Endometrium (tissue), 2 donors: Measurements from ENCODE around the gene GBA2.

ENCODE experiments used
- FAIRE-seq: peaks from 2 replicates; lab custom pipeline; 2012; peaks lifted over from hg19 to GRCh38; lab: Jason Lieb, UNC
- donor health status: control.
- donor health status: control.

The GBA2 gene

DNA sequence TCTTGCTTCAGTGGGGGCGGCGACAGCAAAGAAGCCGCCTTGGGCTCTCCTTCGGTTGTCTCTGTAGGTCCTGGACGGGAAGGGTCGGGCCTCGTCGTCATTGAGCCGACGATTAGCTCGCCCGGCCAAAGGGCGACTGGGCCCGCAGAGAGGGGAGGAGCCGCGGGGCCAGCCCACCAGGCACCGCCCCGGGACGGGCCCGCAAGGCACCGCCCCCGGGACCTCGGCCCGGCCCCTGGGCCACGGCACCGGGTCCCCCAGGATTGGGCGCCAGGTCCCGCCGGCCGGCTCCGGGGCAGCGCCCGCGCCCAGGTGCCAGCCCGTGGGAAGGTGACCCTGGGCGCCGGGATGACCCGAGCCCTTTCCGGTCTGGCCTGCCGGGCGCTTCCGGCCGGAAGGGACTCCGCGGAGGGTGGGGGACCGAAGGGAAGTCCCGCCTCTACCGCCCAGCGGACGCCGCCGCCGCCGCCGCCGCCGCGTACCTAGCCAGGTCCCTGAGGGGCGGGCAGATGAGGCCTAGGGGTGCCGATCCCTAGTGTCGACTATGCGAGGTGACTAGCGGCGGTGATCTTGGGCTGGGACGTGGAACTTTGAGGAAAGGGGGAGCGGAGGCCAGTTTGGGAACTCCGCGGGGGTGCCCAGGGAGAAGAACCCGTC lies at the start of gene GBA2, which contains the start of gene RGP1:
Gene GBA2, minus strand, starts transcription at position 371 of the 657 bp plus-strand sequence. CDS start 524 bp downstream, outside the sequence.
Gene RGP1, plus strand, starts transcription at position 430 of the 657 bp plus-strand sequence. CDS start 469 bp downstream, outside the sequence.
- FAIRE-seq, result no peak

DNA sequence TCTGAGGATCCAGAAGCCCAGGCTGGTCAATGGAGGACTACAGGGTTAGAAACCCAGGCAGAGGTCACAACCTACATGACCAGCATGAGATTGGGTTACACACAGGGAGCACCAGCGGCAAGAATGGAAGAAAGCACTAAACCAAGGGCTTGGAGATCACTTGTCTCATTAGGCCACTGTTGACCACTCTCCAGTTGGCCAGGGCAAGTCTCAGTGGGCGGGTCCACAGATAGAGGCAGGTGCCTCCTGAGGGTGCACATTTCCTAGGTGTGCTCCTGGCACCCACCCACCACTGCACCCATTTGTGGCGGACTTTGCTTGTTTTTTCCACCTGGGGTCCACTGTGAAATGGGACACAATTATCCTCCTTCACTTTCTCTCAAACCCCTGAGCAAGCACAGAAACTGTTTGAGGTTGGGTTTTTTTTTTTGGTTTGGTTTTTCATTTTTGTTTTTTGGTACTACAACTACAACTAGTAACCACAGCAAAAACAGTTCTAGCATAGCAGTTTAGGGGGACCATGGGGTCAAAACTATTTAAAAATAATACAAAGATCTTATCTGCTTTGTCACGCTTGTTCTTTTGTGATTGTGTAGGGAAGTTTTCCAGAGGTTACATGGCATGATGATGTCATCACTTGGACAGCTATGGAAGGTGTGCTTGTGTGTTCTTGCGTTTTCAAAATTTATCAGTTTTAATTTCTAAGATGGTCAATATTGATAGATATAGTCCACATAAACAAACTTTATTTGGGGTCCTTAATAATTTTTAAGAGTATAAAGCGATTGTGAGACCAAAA lies 48.5 kb upstream of the GBA2 start:
- FAIRE-seq, result no peak

DNA sequence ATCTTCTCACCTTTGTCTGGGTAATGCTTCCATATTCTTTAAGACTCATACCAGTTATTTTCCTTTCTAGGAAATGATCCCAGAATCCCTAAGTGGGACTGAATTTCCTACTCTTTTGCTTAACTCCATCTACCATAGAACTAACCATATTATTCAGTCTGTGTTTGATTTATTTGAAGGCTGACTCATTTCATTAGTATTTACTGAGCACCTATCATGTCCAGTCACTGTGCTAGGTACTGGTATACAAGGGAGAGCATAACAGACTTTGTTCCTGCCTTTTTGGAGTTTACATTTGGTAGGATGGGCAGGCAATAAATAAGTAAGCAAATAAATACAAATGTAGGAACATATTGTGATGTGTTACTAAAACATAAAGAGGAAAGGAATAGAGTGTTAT lies 46.7 kb upstream of the GBA2 start:
- FAIRE-seq, result no peak

DNA sequence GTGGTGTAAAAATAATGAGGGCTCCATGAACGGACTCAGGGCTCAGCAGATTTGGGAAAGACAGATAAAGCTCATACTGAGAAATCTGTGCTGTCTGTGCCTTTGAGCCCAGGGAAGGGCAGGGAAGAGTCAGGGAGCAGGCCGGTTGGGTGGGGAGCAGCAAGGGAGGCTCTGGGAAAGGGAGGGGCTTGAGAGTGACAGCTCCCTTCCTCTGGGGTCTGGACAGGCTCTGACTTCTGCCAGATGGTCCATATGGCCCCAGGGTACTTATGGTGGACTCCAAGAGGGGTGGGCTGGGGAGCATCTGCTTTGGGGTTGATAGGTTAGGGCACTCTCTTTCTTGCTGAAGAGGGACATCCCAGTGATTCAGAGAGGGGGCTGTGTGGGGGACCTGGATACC lies 44.4 kb upstream of the GBA2 start:
- FAIRE-seq, result no peak

DNA sequence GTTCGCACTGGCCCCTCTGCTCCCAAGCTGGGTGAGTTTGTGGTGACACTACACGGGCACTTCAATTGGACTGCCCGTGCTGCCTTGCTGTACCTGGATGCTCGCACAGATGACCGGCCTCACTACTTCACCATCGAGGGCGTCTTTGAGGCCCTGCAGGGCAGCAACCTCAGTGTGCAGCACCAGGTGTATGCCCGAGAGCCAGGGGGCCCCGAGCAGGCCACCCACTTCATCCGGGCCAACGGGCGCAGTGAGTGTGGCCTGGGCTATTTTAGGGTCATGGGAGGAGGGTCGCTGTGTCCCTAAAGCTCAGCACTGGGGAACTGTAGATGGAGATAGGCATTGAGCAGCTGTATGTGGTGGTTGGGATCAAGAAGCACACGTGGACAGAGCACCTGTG lies 43.8 kb upstream of the GBA2 start:
- FAIRE-seq, result no peak

DNA sequence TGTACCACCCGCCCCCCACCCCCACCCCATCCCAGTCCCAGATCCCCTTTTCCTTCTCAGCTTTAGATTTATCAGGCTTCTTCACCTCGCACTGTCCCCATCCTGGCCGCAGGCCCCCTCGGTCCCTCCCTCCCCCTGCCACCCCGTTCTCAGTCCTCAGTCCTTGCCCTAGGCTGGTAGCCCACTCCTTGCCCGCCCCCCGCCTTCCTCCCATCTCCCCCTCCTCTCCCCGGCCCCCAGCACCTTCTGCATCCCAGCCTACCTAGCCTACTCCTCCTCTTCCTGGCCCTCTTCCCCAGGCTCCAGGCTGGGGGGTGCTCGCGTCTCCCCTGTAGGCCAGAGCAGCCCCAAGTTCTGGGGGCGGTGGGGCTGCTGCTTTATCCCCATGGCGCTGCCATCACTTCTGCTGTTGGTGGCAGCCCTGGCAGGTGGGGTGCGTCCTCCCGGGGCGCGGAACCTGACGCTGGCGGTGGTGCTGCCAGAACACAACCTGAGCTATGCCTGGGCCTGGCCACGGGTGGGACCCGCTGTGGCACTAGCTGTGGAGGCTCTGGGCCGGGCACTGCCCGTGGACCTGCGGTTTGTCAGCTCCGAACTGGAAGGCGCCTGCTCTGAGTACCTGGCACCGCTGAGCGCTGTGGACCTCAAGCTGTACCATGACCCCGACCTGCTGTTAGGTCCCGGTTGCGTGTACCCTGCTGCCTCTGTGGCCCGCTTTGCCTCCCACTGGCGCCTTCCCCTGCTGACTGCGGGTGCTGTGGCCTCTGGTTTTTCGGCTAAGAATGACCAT lies 43.2 kb upstream of the GBA2 start:
- FAIRE-seq, result no peak

DNA sequence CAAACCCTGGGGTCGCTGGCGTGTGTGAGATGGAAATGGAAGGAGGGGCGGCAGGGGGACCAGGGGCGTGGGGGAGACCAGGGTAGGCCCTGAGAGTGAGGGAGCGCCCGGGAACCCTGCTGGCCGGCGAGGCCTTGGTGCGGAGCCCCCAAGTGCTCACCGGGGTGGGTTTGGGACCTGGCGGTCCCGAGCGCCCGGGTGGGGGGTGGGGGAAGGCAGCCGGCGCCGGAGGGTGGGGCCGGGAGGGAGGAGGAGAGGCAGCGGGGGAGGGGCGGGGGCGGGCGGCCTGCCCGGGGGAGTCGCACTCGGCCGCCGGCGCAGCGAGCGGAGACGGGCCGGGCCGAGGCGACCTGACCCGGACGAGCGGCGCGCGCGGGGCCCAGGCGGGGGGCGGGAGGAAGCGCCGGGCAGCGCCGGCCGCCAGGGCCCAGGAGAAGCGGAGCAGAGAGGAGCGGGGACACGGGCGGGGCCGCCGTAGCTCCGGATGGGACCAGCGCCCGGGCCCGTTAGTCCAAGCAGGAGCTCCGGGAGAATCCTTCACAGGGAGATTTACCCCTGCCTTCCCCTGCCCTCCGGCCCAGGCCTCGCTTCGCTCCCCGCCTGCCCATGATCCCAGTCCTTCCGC lies 42.4 kb upstream of the GBA2 start, which contains the start of gene NPR2:
Gene NPR2, plus strand, starts transcription at position 295 of the 625 bp plus-strand sequence. CDS start 818 bp downstream, outside the sequence.
- FAIRE-seq, result no peak

DNA sequence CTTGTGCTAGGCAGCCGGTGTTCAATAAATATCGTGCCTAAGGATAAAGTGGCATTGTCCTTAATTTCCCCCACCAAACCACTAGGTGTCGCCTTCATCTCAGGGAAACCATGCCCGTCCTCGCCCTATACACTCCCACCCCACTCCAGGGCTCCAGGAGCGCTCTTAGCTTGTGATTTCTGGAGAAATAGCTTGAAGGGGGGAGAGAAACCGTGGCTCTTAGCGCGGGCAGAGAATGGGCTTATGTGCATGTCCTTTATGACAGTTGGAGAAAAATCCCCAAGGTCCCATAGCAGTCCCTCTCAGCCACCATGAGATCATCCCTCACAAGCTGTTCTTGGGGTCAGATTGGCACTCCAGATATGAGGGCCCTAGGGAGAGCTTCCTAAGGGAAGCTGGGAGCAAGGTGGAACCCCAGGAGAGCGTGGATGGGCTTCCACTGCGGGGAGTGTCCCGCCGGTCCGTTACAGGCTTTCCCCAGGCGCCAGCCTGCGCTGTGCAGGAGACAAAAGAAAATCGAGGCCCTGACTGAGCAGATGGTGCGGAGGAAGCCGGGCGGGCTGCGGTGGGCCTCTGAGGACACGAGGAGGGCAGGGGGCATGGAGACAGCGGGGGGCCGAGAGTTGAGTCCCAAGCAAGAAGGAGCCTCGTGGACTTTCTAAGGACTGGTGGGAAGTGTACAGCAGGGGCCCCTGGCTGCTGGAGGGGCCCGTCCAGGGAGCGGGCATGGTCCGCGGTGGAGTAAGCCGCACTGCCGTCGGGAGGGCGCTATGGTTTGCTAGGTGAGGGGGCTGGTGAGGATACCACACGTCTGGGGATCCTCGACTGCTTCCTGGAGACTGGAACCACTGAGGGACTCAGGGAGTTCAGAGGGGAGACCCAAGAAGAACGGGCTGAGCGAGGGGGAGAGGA lies 41.6 kb upstream of the GBA2 start:
- FAIRE-seq, result peak; percentile 70

DNA sequence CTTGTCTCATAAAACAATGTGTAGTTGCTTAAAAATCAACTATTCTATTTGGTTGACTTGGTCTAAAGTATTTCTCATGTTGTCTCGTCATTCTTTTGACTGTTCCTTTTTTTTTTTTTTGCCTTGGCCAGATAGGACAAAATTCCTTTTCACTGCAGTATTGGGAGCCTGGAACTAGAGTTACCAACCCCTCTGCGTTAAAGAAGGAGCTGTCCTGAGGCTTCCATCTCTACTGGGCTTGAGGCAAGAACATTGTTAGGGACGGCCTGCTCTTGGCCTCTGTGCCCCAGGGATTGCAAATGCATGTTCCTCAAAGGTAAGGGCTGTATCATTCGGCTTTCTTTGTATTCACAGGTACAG lies 41.0 kb upstream of the GBA2 start:
- FAIRE-seq, result no peak

DNA sequence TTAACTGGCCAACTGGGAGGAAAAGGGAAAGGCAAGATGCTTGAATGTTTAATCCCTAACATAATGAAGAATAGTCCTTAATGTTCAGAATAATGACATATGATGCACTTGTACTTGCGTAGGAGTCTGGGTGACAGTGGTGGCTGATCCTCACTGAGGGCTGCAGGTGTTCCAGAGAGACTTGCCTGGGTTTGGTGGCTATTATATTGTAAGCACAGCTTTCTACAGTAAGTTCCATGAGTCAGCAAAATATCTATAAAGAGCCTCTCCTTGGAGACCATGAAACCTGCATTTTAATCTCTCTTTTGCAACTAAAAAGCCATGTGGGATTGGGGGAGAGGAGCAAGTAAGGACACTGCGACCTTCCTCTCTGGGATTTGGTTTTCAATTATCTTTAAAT lies 40.5 kb upstream of the GBA2 start:
- FAIRE-seq, result no peak

DNA sequence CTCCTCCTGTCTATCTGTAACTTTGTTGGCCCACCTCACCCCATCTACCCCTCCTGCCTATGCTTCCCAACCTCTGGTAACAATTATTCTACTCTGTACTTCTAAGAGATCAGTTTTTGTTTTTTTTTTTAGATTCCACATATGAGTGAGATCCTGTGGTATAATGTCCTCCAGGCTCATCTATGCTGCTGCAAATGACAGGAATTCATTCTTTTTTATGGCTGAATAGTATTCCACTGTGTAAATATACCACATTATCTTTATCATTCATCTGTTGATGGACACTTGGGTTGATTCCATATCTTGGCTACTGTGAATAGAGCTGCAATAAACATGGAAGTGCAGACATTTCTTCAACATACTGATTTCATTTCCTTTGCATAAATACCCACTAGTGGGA lies 34.4 kb upstream of the GBA2 start:
- FAIRE-seq, result no peak

DNA sequence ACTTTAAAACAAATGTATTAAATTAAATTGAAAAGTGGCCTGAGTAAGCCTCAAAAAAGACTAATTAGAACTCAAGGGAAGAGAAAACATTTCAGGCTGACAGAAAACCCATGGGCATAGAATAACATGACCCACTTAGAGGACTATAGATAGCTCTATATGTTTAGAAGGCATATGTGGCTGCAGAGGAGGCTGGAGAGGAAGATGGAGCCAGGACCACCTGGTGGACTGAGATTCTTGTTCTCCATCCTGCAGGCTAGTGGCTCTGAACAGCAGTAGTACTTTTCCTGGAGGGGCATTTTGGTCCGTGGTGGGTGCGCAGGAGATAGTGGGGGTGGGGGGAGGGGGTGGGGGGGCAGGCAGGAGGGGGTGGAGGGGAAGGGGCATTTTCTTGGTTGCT lies 32.0 kb upstream of the GBA2 start:
- FAIRE-seq, result no peak

DNA sequence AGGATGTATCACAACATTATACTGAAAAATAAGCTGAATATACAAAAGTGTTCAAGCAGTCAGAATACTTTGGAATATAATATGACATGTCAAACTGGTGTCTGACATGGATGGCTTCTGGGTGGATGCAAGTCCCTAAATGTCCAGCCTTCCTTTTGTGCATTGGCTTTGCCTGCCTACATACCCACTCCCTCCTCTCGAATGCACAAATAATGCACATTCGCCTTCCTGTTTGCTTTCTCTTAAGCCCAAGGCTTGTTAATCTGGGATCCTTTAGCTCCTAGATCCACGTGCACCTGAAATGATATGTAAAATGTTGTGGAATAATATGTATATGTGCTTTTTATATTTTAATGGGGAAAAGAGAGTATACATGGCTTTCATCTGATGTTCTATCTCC lies 29.5 kb upstream of the GBA2 start:
- no peak for FAIRE-seq

DNA sequence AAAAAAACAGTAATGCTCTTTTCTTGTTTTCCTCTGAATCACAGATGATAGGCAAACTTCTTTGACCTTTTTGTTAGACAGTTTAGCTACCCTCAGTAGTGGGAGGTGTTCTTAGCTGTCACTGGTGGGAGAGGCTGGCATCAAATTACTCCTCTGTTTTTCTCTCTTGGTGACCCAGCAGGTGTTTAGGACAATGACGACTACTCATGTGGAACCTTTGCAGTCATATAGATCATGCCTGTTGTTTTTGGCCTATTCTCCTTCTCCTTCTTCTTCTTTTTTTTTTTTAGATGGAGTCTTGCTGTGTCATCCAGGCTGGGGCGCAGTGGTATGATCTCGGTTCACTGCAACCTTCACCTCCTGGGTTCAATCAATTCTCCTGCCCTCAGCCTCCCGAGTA lies 27.0 kb upstream of the GBA2 start:
- no peak for FAIRE-seq

DNA sequence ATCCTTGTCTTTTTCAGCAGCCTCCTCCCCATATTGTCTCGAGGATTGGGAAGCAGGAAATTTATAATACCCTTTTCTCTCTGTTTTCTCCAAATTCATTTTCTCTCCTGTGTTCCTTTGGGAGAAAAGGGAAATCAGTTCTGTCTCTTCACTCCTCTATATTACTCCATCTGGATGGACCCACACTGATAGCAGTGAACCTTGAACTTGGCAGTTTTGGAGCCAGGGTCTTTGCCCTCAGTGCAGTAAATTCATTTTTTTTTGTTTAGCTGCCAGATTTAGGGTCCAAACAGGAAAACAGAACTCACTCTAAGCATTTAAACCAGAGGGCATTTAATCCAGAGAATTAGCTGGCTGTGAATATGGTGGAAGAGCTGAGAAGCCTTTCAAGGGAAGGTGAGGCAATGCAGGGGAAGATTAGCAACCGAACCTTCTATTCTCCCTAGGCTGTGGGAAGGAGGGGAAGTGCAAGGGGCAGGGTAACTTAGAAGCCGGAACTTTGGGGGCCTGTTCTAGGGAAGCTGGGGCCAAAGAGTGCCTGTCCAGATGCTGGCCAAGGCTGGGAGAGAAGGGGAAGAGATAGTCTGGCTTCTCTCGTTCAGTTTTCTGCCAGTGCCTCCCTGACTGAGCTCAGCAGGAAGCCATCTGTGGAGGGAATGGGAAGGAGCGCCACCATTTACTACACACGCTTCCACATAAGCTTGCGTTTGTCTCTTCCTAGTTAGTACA lies 26.0 kb upstream of the GBA2 start:
- FAIRE-seq, result no peak

DNA sequence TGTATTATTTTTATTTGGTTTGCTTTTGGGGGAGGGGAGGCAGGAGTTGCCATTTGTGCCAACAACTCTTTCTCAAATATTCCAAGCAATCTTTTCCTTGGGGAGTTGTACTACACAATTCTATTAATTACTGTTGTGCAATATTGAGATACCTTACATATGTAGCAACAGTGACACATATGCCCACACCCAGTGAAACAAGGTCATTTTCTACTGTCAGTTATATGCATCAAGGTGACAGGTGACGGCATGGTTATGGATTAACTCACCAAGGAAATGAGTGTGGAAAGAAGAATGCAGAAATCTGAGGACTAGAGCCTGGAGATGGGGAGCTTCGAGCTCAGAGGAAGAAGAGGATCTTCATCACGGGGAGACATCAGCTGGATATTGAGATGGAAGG lies 22.9 kb upstream of the GBA2 start:
- no peak for FAIRE-seq

DNA sequence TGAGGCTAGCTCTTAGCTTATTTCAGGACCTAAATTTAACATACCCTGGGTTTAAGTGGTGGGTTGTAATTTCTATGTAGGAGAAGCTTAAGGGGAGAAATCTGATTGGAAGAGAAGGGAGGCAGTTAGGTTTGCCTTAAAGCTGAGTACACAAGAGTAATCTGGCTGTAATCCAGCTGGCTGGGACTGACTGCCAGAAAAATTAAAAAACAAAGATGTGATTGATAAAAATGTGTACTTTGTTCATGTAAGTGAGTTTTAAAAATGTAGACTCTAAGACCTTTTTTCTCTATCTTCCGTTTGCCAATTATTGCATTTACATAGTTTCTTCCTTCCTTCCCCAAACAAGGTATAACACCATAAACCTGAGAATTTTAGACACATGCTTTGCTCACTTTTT lies 22.5 kb upstream of the GBA2 start:
- no peak for FAIRE-seq

DNA sequence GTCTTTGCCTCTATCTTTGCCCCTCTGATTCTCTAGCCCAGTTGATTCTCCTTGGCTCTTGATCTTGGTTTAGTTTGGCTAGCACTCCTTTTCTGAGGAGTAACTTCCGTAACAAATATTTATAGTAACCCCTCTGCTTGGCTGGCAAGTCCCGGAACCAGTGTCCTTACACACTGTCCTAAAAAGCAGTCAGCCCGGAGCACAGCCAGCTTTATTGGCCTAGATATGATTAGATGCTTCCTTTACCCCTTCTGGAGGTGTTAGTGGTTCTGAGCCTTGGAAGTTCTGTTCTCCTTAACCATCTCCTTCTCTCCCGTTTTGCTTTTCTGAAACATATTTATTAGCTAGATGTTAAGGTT lies 22.0 kb upstream of the GBA2 start:
- FAIRE-seq, result no peak

DNA sequence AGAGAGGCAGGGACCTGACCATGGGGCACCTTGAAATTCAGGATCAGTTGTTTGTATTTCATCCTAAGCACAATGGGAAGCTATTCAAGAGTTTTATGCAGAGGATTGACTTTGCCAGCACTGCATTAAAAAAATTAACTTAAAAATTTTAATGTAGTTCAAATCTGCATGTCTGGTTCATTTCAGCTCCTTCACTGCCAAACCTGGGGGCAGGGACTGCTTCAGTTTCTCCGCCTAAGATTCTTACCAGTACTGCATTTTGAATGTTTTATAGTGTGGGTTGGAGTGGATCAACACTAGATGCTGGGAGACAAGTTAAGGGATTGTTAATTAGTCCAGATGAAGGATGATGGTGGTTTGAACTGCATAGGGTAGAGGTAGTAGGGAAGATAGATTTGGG lies 20.7 kb upstream of the GBA2 start:
- no peak for FAIRE-seq

DNA sequence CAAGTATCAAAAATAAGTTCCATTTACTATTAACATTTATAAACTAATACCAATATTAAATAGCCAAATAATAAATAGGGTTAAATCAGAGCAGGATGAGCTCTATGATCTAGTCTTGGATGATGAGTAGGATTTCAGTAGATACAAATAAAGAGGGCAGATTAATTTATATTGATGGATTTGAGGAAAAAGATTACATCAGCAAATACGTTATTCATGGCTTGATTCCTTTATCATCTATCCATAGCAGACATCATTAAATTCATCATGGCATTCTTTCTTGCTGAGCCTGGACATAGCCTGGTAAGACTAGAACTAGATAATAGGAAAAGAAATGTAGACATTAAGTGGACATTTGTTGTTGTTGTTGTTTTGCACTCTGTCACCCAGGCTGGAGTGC lies 18.4 kb upstream of the GBA2 start:
- FAIRE-seq, result no peak

DNA sequence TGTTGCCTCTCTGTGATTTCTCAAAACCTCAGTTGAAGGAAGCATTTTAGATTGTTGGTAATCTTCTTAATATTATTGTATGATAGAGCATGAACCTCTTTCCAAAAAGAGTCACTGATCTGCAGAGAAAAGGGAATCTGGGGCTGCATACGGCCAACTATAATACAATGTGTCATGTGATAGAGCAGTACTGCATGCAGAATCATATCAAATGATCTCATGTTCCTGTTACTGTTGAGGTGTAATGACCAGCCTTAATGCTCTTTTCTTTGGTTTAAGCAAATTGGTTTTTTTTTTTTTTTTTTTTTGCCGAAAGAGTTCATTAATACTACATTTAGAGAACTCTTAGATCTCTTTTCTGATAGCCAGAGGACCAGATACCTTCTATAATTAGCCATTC lies 18.0 kb upstream of the GBA2 start:
- FAIRE-seq, result no peak
